ENCODE data around the gene ALDH16A1.

Gene ALDH16A1

GRCh38 chr19:49490287-49491029, 37.4 kb downstream of the ALDH16A1 start:
- no peak for DNase-seq

GRCh38 chr19:49491030-49491803, 38.2 kb downstream of the ALDH16A1 start:
- no peak for DNase-seq

DNA sequence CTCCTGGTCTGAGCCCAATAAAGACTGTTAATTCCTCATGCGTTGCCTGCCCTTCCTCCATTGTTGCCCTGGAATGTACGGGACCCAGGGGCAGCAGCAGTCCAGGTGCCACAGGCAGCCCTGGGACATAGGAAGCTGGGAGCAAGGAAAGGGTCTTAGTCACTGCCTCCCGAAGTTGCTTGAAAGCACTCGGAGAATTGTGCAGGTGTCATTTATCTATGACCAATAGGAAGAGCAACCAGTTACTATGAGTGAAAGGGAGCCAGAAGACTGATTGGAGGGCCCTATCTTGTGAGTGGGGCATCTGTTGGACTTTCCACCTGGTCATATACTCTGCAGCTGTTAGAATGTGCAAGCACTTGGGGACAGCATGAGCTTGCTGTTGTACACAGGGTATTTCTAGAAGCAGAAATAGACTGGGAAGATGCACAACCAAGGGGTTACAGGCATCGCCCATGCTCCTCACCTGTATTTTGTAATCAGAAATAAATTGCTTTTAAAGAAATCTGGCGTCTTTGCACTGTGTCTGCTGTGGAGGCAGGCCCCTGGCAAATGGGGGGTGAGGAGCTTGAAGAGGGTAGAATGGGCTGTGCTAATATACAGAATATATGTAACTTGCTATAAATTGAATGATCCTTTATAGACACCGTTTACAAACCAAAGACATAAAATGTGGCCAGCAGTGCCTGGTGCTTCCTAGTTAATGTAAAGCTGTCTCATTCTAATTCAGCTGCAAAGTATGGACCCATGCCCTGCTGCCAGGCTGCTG, 39.0 kb downstream of the ALDH16A1 start:
- no peak for DNase-seq

DNA sequence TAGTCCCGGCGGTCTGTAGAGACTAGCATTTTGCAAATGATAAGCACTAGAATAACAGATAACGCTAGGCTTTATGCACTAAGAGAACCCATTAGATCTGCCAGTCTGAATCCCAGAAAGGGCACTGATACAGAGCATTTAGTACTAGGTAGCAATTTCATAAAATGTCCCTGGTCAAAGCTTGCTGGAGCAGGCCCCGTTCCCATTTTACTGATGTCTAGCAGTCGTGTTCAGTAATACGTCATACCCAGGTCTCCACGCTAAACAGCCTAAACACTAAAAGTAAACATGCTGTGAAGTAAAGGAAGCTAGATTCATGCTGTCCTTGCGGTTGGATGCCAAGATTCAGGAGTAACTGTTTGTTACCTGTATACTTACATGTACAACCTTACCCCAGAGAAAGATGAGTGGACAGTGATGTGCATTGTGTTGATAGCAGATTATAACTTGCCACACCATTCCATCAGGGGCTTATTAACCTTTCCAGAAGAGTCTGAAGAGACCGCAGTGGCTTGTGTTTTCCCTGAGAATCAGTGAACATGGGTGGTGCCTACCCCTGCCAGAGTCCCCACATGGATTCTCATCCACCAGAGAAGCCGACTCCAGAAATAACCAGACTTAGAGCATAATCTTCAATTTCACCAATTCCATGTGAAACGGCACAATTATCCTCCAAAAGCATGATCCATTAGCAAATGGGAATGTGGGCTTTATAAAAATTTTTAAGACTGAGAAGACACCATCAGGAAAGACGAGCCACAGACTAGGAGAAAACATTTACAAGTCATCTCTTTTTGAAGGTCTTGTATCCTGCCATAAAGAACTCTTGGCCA, 39.8 kb downstream of the ALDH16A1 start:
- DNase-seq = no peak

DNA sequence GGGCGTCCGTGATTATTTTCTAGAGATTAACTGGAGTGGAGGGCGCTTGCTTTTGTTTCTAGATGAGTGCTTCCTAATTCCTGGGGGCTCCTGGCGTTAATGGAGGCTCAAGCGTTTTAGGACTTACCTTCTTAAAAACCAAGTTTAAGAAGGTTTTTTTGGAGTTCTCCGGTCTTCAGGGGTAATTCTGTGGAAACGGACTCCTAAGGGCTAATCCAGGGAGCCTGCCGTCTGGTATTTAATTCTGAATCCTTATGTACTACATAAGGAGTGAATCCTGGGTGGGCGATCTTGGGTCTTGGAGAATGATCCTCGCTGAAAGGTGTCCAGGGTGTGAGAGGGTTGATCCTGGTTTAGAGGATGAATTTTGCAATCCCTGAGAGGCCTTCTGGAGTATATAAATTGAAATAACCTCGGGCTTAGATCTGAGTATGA, 43.6 kb downstream of the ALDH16A1 start:
- DNase-seq = no peak

DNA sequence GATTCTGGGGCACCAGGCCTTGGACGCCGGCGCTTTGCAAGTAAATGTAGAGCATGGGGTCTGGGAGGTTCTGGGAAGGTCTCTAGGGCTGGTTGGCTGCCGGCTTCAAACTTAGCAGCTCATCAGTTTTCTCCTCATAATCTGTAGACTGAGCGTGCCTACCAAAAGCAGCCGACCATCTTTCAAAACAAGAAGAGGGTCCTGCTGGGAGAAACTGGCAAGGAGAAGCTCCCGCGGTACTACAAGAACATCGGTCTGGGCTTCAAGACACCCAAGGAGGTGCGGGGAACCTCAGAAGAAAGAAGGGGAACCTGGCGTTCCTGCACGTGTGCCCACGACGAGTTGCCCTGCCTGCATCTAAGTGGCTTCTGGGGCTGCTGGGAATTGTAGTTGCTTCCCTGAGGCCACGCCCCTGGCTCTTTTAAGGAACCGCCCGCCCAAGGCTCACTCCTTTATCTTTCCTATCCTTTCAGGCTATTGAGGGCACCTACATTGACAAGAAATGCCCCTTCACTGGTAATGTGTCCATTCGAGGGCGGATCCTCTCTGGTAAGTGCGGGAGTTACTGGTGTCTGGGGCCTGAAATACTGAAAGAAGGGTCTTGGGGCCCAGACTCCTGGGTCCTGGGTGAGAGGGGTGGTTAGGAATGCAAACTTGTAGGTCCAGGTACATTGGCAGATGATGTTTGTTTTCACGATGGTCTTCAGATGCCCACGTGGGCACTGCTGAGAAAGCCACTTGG, 44.2 kb downstream of the ALDH16A1 start:
- DNase-seq = peak; percentile 55

DNA sequence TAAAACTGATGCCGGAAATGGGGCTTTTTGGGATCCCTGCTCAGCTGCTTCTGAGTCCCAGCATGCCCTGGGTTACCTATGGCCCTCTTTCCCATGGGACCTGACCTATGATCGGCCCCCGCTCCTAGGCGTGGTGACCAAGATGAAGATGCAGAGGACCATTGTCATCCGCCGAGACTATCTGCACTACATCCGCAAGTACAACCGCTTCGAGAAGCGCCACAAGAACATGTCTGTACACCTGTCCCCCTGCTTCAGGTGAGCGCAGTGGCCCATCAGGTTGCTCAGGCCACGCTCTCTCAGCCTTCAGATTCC, 44.7 kb downstream of the ALDH16A1 start:
- DNase-seq = no peak

DNA sequence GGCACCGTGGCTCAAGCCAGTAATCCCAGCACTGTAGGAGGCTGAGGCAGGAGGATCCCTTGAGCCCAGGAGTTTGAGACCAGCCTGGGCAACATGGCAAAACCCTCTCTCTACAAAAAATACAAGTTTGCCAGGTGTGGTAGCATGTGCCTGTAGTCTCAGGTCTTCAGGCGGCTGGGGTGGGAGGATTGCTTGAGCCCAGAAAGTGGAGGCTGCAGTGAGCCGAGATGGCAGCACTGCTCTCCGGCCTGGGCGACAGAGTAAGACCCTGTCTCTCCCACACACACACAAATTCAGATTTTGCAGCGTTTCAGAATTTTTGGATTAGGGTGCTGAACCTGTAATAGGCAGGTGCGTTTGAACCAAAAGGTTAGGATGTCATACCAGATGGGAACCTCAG, 45.5 kb downstream of the ALDH16A1 start:
- DNase-seq = no peak

DNA sequence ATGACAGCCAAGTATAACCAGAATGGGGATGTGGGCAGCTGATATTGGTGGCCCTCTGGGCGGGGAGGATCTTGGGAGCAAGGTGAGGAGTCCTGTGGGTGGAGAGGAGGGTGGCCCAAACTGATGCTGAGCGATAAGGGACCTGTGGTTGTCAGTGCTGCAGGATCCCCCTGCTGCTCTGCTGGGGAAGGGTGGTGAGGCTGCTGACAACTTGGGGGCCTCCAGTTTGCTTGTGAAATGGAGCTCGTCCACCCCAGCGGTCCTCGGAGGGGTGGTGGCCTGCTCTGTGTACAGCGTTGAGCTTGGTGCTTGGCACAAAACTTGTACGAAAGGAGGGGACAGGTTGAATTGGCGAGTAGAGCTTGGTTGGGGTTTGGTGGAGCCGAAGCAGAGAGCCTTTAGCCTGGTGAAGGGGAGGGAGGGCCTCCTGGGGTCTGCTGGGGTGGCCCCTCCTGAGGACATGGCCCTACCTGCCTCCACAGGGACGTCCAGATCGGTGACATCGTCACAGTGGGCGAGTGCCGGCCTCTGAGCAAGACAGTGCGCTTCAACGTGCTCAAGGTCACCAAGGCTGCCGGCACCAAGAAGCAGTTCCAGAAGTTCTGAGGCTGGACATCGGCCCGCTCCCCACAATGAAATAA, 46.1 kb downstream of the ALDH16A1 start:
- no peak for DNase-seq

- DNase-seq = peak; percentile 56
Observed at GRCh38 chr19:49502866-49503581, 50.0 kb downstream of the ALDH16A1 start.

- DNase-seq = no peak
Observed at GRCh38 chr19:49503582-49503962, 50.5 kb downstream of the ALDH16A1 start.

DNA sequence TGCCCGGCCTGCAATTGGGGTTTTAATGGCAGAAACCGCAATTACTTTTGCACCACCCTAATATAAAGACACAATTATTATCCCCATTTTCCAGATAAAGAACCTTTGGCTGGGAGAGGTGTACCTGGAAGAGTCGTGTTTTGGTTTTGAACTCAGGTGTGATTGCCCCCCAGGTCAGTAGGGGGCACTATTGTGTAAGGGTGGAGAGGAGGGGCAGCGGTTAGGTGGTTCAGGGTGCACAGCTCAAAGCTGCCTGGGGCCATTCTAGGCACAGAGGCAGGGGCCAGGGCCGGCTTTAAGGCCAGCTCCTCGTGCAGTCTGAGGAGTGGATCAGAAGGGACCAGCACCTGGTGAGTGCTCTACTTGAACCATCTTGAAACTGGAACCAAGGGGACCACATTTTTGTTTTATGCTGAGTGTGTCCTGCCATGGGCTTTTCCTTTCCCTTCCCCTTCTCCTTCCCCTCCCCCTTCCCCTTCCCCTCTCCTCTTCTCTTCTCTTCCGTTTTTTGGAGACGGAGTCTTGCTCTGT, 53.6 kb downstream of the ALDH16A1 start:
- peak; percentile 47 for DNase-seq

GRCh38 chr19:49507803-49508494, 54.9 kb downstream of the ALDH16A1 start:
- DNase-seq = no peak

DNA sequence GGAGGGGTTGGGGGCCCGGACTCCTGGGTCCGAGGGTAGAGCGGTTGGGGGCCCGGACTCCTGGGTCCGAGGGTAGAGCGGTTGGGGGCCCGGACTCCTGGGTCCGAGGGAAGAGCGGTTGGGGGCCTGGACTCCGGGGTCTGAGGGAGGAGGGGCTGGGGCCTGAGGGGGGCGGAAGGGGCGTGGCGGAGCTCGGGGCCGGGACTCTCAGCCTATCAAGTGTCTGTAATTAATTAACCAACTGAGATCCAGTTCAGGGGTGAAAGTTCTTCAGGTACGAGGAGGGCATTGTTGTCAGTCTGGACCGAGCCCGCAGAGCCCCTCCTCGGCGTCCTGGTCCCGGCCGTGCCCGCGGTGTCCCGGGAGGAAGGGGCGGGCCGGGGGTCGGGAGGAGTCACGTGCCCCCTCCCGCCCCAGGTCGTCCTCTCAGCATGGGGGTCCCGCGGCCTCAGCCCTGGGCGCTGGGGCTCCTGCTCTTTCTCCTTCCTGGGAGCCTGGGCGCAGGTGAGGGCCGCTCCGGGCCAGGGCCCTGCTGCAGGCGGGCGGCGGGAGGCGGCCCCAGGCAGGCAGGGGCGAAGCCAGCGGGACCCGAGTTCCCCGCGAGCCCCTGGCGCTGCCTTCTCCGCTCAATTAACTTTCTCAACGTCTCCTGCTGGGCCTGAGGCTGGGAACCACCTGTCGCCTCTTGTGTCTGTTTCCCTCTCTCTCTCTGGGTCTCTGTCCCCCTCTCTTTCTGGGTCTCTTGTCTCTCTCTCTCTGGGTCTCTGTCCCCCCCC, 60.1 kb downstream of the ALDH16A1 start:
- DNase-seq = no peak

- no peak for DNase-seq
Observed at GRCh38 chr19:49513746-49514118, 60.7 kb downstream of the ALDH16A1 start.

DNA sequence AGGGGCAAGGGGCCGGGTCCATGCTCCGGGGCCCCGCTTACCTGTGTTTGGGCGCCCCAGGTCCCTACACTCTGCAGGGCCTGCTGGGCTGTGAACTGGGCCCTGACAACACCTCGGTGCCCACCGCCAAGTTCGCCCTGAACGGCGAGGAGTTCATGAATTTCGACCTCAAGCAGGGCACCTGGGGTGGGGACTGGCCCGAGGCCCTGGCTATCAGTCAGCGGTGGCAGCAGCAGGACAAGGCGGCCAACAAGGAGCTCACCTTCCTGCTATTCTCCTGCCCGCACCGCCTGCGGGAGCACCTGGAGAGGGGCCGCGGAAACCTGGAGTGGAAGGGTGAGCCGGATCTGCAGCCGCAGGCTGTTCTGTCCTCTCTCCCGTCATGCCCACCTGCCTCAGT, 61.1 kb downstream of the ALDH16A1 start:
- DNase-seq = no peak

- no peak for DNase-seq
Observed at GRCh38 chr19:49515767-49516166, 62.7 kb downstream of the ALDH16A1 start.

DNA sequence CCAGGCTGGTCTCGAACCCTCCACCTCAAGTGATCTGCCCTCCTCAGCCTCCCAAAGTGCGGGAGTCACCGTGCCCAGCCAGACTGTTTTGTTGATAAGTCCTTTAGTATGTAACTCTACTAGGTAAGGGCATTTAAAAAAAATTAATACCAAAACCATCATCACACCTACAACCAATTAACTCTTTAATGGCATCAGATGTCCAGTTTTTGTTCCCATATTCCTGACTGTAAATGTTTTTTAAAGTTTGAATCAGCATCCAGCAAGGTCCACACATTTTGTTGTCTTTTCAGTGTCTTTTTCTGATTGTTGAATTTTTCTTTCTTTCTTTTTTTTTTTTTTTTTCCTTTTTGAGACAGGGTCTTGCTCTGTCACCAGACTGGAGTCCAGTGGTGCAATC, 65.0 kb downstream of the ALDH16A1 start:
- no peak for DNase-seq
